Activated CD8-positive, alpha-beta T cell treated with anti-CD3 and anti-CD28 coated beads, Interleukin-2, amount 10 ng/mL, durations not matched to agents 7 days and 5 days (primary cell): ENCODE results near the gene AMIGO2. TPM values are rescaled to one million over a fixed set of nuclear protein-coding genes. Genes with fewer than 3 reads are reported as not detected.

ENCODE experiments used
- ATAC-seq: fragments of 150-1000 bp; cut with Tn5 transposase; one replicate; pipeline ENCODE4 v1.10.0; 2021; ENCODE audit warnings: moderate library complexity
- CTCF ChIA-PET: fragments of 350-600 bp; sonication (Branson Sonifier 250); formaldehyde crosslinking; loops from one replicate; lab custom pipeline; 2021; ENCODE audit warnings: antibody characterized with exemption; lab: Charles Lee
- POLR2A ChIA-PET: fragments of 350-600 bp; sonication (Branson Sonifier 250); formaldehyde crosslinking; loops from one replicate; lab custom pipeline; 2021; ENCODE audit warnings: antibody characterized with exemption; lab: Charles Lee
- DNase-seq: peaks from one replicate; pipeline ENCODE4 v3.0.0-alpha.2; 2020
- H3K27ac Mint-ChIP-seq: one replicate; pipeline ENCODE4 v1.8.0; 2021; ENCODE audit warnings: mild to moderate bottlenecking, mixed read lengths
- H3K27me3 Mint-ChIP-seq: one replicate; pipeline ENCODE4 v1.8.0; 2021; ENCODE audit warnings: low read depth, mixed read lengths
- H3K36me3 Mint-ChIP-seq: one replicate; pipeline ENCODE4 v1.8.0; 2021; ENCODE audit warnings: low read depth, mixed read lengths
- H3K4me1 Mint-ChIP-seq: one replicate; pipeline ENCODE4 v1.8.0; 2021; ENCODE audit warnings: low read depth, mixed read lengths
- H3K4me3 Mint-ChIP-seq: one replicate; pipeline ENCODE4 v1.8.0; 2021; ENCODE audit warnings: mild to moderate bottlenecking, mixed read lengths
- H3K9me3 Mint-ChIP-seq: one replicate; pipeline ENCODE4 v1.8.0; 2022; ENCODE audit warnings: mixed read lengths; ENCODE audit not compliant: insufficient read depth
- total RNA-seq, 2 experiments: library from RNA; stranded (reverse); gene quantifications; one replicate each; pipeline ENCODE4 v1.2.3, GENCODE V29; 2021

AMIGO2 gene
- total RNA-seq, 2 experiments from 2014 or later, result 10.2 TPM

DNA sequence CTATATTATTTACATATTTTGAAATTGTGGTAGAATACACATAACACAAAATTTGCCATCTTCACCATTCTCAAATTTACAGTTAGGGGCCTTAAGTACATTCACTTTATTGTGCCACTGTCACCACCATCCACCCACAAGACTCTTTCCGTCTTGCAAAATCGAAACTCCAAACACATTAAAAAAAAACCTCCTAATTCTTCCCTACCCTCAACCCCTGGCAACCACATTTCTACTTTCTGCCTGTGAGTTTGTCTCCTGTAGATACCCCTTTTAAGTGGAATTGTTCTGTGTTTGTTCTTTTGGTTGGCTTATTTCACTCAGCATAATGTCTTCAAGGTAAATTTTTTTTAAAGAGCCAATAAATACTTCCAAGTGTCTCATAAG lies 31.6 kb upstream of the AMIGO2 start:
- CTCF ChIA-PET, result interaction anchor here (1.2 to 1.9 kb wide), 6 partner anchors 29 to 286 kb away, joined by 3 to 8 read pairs (median 6); partner anchors contain the start of genes AMIGO2 and PCED1B
- Mint-ChIP-seq H3K36me3 (peaks cover 41% of the 10 kb centered on the region), H3K4me1 (peaks cover 38% of the 10 kb centered on the region)

DNA sequence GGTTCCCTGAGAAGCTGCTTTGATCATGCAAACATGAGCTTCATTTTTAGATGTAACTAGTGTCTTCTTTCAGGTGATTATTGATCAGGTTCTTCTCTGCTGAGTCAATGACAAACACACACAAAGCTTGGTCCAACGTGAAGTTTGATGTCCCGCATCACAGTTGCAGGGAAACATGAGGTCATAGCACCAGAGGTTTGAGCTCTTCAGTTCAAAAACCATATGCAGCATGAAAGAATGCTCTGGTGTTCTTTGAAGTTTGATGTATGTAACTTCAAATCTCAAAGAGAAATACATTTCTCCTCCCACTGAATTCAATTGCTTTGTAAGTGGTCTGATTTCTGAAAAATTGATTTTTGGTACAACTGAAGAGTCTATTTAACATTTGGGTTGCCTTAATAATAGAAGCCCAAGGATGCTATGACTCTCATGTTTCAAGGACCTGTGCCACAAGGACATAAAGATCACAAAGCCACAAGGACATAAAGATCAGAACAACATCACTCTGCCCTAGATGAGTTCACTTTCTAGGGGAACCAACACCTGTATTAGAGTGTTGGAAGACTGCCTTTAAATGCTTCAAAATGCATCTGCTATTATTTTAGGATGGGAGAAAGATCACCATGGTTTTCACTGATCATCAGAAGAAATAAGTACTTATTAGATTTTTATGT lies 31.1 kb upstream of the AMIGO2 start:
- peaks cover 41% of the 10 kb centered on the region for H3K36me3 Mint-ChIP-seq
- POLR2A ChIA-PET, result interaction anchor here (0.8 to 1.0 kb wide), 3 partner anchors 105 to 109 kb away, joined by 3 to 4 read pairs (median 3); no protein-coding TSS in a partner anchor
- no peak overlapping the region for H3K4me3 Mint-ChIP-seq
- CTCF ChIA-PET, result interaction anchor here (0.7 to 1.4 kb wide), 6 partner anchors 11 to 432 kb away, joined by 3 to 7 read pairs (median 3); partner anchors contain the start of genes AMIGO2 and PCED1B
- peak overlapping the region; percentile 45 for H3K27ac Mint-ChIP-seq
- peak; percentile 32 for ATAC-seq
- no peaks in the 10 kb centered on the region for H3K27me3 Mint-ChIP-seq
- H3K9me3 Mint-ChIP-seq, result no peaks in the 10 kb centered on the region
- H3K4me1 Mint-ChIP-seq, result peaks cover 38% of the 10 kb centered on the region
- no peak for DNase-seq

More for the DNA sequence above, 31.6 kb upstream of the AMIGO2 start:
- POLR2A ChIA-PET, result interaction anchor here (0.8 to 1.0 kb wide), 2 partner anchors 107 to 108 kb away, joined by 3 read pairs; no protein-coding TSS in a partner anchor
- no peaks in the 10 kb centered on the region for H3K27me3 Mint-ChIP-seq
- DNase-seq, result peak; percentile 57
- no peaks in the 10 kb centered on the region for H3K9me3 Mint-ChIP-seq
- peak overlapping the region; percentile 40 for H3K4me3 Mint-ChIP-seq
- H3K27ac Mint-ChIP-seq, result peak overlapping the region; percentile 83
- ATAC-seq, result peak; percentile 85

DNA sequence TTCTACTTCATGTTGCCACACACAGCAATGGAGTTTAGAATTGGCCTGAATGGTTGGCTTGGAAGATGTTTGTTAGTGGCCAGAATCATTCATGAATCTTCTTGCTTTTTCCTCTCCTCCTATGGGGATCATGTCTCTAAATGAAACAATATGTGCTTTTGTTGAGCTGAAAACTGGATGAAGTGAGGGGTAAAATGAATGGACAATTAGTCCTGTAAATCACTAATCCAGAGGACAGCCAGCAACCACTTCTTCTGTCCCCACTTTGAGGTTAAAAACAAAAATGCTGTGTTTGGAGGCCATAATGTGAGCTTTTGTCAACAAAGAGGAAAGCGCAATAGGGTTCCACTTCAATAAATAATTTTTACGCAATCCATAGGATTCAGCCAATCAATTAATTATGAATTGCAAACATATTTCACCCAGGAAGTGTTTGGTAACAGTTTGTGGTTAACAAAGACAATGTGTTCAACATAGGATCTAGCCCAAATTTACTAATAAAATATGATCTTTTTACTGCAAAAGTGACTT lies 30.3 kb upstream of the AMIGO2 start:
- Mint-ChIP-seq H3K4me1 (peaks cover 38% of the 10 kb centered on the region), H3K27me3 (no peaks in the 10 kb centered on the region), H3K36me3 (peaks cover 37% of the 10 kb centered on the region), H3K4me3 (no peak overlapping the region), H3K9me3 (no peaks in the 10 kb centered on the region), H3K27ac (no peak overlapping the region)
- ATAC-seq (no peak), DNase-seq (no peak)
- ChIA-PET CTCF (interaction anchor here (0.7 to 1.3 kb wide), 5 partner anchors 12 to 433 kb away, joined by 3 to 7 read pairs (median 3); partner anchors contain the start of genes AMIGO2 and PCED1B), POLR2A (interaction anchor here (1.0 kb wide), 2 partner anchors 106 to 108 kb away, joined by 3 to 4 read pairs; no protein-coding TSS in a partner anchor)

DNA sequence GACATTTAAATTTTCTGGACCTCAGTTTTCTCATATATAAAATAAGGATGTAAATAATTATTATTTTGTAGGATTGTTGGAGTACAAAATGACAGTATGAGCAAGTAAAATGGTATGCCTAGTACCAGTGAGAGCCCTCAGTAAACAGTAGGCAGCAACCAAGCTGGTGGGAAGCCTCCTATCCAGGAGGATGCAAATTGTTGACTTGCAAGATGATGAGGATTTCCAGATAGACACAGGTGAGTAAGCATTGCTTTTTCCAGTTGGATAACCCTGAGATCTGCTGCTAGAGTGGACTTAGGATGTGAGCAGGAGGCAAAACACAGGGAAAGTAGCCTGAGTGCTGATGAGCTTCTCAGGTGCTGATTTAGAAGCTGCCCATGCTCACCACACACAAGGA lies 28.2 kb upstream of the AMIGO2 start:
- POLR2A ChIA-PET, result no interaction called here

DNA sequence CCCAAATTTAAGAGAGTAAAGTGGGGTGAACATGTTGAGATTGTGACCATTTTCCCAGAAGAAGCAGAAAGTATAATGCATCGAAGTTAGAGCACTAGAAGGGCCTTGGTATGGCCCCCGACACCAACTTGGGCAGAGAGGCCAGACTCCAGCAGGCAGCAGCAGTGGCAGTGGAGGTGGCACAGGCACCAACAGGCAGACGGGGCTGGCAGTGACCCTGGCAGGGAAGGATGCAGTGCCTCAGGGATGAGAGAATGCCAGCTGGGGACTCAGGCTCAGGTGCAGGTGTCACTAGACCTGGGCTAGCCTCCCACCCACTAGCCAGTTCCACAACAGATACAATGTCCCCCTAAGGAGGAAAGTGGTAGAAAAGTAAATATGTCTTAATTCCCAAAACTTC lies 27.7 kb upstream of the AMIGO2 start:
- Mint-ChIP-seq H3K36me3 (peaks cover 24% of the 10 kb centered on the region), H3K4me1 (peaks cover 32% of the 10 kb centered on the region), H3K4me3 (no peak overlapping the region), H3K27me3 (no peaks in the 10 kb centered on the region), H3K27ac (no peak overlapping the region), H3K9me3 (no peaks in the 10 kb centered on the region)
- ChIA-PET CTCF (interaction anchor here (1.2 kb wide), 1 partner anchor 75 kb away, joined by 3 read pairs; no protein-coding TSS in a partner anchor), POLR2A (no interaction called here)
- ATAC-seq, result no peak
- no peak for DNase-seq

More for the DNA sequence above, 28.2 kb upstream of the AMIGO2 start:
- H3K4me1 Mint-ChIP-seq, result peaks cover 36% of the 10 kb centered on the region
- CTCF ChIA-PET, result interaction anchor here (1.2 kb wide), 1 partner anchor 76 kb away, joined by 3 read pairs; no protein-coding TSS in a partner anchor
- DNase-seq, result no peak
- no peaks in the 10 kb centered on the region for H3K9me3 Mint-ChIP-seq
- H3K4me3 Mint-ChIP-seq, result no peak overlapping the region
- H3K27me3 Mint-ChIP-seq, result no peaks in the 10 kb centered on the region
- H3K36me3 Mint-ChIP-seq, result peaks cover 26% of the 10 kb centered on the region
- H3K27ac Mint-ChIP-seq, result no peak overlapping the region
- no peak for ATAC-seq

DNA sequence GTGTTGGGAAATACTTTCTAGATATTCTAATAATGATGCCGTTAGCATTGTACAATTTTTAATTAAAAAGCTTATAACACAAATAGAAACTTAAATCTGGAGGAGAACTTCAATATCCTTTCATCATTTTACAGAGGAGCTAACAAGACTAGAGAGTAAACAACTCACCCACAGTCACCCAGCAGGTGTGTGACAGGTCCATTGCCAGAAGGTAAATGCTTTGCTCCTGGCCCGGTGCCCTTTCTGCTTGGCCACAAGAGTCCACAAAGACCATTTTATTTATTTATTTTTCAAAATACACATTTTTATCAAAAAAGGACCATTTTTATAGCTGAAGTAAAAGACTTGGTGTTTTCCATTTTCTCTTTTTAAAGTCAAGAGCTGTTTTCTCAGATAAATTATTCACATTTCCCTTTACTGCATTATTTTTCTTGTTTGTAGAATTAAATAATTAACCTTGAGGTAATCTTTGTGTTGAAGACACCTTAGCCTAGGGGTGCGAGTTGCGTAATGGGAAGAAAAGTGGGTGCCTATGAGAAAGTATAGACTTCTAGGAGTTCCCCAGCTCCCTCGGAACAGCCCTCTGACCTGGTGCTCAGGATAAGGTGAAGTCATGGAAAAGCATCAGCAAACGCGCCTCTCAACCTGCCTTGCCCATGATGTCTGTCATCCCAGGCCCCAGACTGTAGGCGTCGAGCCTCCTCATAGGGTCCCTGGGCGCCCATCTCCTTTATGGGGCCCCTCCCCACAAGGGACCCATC lies 26.3 kb upstream of the AMIGO2 start:
- Mint-ChIP-seq H3K4me1 (peaks cover 18% of the 10 kb centered on the region), H3K9me3 (no peaks in the 10 kb centered on the region), H3K27ac (no peak overlapping the region), H3K36me3 (peaks cover 21% of the 10 kb centered on the region), H3K4me3 (no peak overlapping the region), H3K27me3 (no peaks in the 10 kb centered on the region)
- CTCF ChIA-PET, result interaction anchor here (0.9 kb wide), 1 partner anchor 84 kb away, joined by 3 read pairs; no protein-coding TSS in a partner anchor
- DNase-seq (no peak), ATAC-seq (no peak)
- POLR2A ChIA-PET, result no interaction called here

DNA sequence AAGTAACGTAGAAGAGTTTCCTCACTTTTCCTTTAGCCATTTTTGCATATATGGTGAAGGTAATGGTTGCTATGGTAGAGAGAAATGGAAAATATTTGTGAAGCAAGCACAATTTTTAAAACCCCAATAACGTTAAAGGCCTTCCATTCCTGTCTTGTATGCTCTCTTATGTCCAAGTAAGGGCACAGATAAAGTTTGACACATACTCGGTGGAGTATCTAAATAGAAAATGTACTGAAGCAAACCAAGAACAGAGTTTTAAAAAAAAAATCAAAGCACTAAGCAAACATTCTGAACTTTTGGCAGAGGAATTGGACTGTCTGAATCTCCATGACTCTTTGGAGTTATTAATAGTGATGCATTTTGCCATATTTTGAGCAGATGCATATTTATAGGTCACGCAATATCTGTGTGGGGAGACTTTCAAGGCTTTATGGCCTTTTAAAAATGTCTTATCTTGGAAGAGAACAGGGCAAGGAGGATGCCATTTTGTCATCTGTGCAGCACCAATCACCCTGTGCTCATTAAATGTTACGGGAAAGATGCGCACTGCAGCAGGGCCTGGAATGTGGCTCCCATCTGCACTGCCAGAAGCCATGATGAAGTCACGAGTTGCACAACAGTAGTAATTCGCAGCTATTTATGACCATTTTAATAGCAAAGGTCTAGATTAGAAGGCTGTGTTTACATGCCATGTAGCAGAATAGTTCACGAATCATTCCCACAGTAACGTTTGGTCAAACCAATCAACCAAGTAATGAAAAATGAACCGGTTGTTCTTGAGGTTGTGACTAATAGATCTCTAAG lies 23.3 kb upstream of the AMIGO2 start:
- peak overlapping the region; percentile 36 for H3K27ac Mint-ChIP-seq
- POLR2A ChIA-PET, result no interaction called here
- no peaks in the 10 kb centered on the region for H3K9me3 Mint-ChIP-seq
- CTCF ChIA-PET, result interaction anchor here (1.0 kb wide), 1 partner anchor 93 kb away, joined by 3 read pairs; no protein-coding TSS in a partner anchor
- H3K36me3 Mint-ChIP-seq, result peaks cover 2% of the 10 kb centered on the region
- H3K4me1 Mint-ChIP-seq, result no peaks in the 10 kb centered on the region
- H3K27me3 Mint-ChIP-seq, result no peaks in the 10 kb centered on the region
- DNase-seq (no peak), ATAC-seq (no peak)
- no peak overlapping the region for H3K4me3 Mint-ChIP-seq

DNA sequence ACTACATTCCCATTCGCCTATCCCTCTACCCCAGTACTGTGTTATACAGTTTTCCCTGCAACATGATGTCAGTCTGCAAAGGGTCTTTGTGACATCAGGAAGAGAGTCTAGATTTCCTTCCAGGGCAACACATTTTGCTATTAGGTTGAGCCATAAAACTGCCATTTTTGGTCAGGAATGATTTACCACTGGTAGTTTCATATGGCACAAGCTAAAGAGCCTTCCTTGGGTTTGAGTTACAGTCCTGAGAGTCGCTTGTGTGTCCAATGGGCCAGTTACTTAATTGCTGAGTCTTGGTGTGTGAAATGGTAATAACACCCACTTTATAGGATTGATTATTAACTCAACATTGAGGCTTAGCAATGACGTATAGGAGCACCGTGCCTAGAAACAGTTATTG lies 22.6 kb upstream of the AMIGO2 start:
- CTCF ChIA-PET, result interaction anchor here (1.0 kb wide), 1 partner anchor 94 kb away, joined by 3 read pairs; no protein-coding TSS in a partner anchor
- DNase-seq, result no peak
- Mint-ChIP-seq H3K27me3 (no peaks in the 10 kb centered on the region), H3K9me3 (no peaks in the 10 kb centered on the region), H3K4me3 (no peak overlapping the region), H3K36me3 (no peaks in the 10 kb centered on the region), H3K4me1 (no peaks in the 10 kb centered on the region), H3K27ac (no peak overlapping the region)
- ATAC-seq, result no peak
- POLR2A ChIA-PET, result no interaction called here

DNA sequence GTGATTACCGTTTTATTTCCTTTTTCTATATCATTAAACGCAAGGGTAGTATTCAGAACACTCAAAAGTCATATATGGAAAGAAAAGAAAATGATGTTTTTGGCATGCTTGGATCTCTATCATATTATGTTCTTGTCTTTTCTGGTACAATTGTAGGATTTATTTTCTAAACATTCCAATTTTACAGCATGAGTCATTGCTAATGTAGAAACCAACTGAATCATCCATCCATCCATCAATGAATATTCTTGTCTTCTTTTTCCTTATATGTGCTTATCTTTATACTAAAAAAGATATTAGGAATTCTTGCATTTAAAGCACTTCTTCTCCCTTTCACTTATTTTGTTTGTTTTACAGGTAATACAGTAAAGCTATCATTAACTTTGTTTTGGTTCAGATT lies 20.4 kb upstream of the AMIGO2 start:
- ChIA-PET POLR2A (no interaction called here), CTCF (no interaction called here)
- Mint-ChIP-seq H3K27me3 (no peaks in the 10 kb centered on the region), H3K9me3 (no peaks in the 10 kb centered on the region), H3K4me3 (no peak overlapping the region), H3K27ac (no peak overlapping the region), H3K36me3 (peaks cover 1% of the 10 kb centered on the region), H3K4me1 (peaks cover 7% of the 10 kb centered on the region)
- DNase-seq (no peak), ATAC-seq (no peak)

DNA sequence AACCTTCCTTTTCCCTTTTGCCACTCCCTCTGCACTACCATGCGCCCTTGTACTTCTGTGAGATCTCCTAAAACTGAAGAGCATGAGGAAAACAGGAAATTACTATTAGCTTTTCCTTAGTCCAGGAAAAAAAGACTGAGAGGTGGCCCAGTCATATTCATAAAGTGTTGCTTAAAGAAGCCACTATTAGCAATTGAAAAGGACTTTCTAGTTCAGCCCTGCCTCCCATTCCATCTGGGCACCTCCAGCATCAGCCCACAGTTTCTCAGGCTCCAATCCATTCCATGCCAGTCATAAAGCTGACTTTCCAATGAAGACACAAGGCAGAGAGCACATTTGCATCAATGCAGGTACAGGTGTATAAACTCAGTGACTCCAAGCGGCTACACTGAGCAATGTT lies 19.9 kb upstream of the AMIGO2 start:
- no peak overlapping the region for H3K27ac Mint-ChIP-seq
- DNase-seq (no peak), ATAC-seq (no peak)
- ChIA-PET POLR2A (interaction anchor here (0.7 kb wide), 1 partner anchor 963 kb away, joined by 4 read pairs; no protein-coding TSS in a partner anchor), CTCF (no interaction called here)
- no peaks in the 10 kb centered on the region for H3K9me3 Mint-ChIP-seq
- no peak overlapping the region for H3K4me3 Mint-ChIP-seq
- peaks cover 12% of the 10 kb centered on the region for H3K4me1 Mint-ChIP-seq
- H3K36me3 Mint-ChIP-seq, result peaks cover 2% of the 10 kb centered on the region
- no peaks in the 10 kb centered on the region for H3K27me3 Mint-ChIP-seq

DNA sequence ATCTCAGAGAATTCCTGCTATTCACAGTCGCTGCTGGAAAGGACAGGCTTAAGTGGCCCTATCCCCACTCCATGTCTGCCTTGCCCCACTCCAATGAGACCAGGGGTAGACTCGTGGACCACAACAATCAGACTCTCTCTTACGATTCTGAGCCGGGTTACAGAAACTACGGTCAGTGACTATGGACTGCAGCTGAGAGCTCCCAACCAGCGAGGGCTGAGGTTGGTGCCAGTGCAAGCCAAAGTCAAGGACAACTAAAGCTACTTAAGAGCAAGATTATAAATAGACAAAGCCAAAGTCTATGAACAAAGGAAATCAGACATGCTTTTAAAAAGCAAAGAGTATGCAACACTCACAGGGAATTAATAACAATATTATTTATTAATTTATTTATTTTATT lies 18.3 kb upstream of the AMIGO2 start:
- no peaks in the 10 kb centered on the region for H3K27me3 Mint-ChIP-seq
- no peaks in the 10 kb centered on the region for H3K9me3 Mint-ChIP-seq
- POLR2A ChIA-PET, result no interaction called here
- peaks cover 5% of the 10 kb centered on the region for H3K36me3 Mint-ChIP-seq
- DNase-seq, result no peak
- H3K4me1 Mint-ChIP-seq, result peaks cover 16% of the 10 kb centered on the region
- H3K27ac Mint-ChIP-seq, result no peak overlapping the region
- CTCF ChIA-PET, result no interaction called here
- H3K4me3 Mint-ChIP-seq, result no peak overlapping the region
- no peak for ATAC-seq
